Activated CD4-positive, alpha-beta T cell treated with anti-CD3 and anti-CD28 coated beads, Interleukin-10, Interleukin-2, amounts not matched to agents 100 ng/mL and 50 ng/mL, durations not matched to agents 16 hours and 8 hours (primary cell): ENCODE measurements around the gene OIT3.
A peak's percentile ranks its signal among the peaks of the same experiment; 100 is the strongest.
"Not testable (repeated sequence)": the region's sequence is repeated elsewhere in the genome, so short reads cannot be mapped to it uniquely, and the experiment has no call there.

ENCODE experiments used
- DNase-seq: peaks from one replicate; pipeline ENCODE4 v3.0.0-alpha.2; 2020

OIT3 gene

DNA sequence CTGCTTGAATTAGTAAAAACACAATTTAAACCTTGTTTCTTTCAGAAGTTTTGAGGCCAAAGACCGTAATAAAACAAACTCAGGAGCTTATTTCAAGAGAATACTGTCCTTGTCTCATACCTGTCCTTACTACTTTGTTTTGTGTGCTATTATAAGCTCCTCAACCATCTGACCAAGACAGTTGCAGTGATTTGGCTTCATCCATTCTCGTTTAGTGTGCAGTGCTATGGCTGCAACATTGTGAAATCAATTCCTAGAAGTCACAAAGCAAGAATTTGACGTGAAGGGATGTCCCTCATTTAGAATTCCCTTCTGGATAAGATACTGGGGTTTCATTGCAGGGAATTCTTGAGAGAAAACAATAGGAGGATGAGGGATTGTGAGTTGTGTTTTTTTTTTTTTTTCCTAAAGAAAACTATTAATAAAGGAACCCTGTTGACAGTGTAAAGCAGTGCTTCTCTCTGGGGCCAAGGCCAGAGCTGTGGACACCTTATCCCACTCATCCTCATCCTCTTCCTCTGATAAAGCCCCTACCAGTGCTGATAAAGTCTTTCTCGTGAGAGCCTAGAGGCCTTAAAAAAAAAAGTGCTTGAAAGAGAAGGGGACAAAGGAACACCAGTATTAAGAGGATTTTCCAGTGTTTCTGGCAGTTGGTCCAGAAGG lies at the start of gene OIT3:
Gene OIT3, plus strand, starts transcription at position 604 of the 663 bp plus-strand sequence. CDS start 60 bp downstream, outside the sequence.
- no peak for DNase-seq

DNA sequence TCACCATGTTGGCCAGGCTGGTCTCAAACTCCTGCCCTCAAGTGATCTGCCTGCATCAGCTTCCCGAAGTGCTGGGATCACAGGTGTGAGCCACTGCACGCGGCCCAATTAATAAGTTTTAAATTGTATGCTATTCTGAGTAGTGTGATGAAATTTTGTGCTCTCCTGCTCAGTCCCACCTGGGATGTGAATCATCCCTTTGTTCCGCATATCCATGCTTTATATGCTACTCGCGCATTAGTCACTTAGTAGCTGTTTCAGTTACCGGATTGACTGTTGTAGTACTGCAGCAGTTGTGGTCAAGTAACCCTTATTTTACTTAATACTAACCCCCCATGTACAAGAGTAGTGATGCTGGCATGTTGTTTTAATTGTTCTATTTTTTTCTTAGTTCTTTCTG lies 47.3 kb upstream of the OIT3 start:
- DNase-seq: peak; percentile 55

DNA sequence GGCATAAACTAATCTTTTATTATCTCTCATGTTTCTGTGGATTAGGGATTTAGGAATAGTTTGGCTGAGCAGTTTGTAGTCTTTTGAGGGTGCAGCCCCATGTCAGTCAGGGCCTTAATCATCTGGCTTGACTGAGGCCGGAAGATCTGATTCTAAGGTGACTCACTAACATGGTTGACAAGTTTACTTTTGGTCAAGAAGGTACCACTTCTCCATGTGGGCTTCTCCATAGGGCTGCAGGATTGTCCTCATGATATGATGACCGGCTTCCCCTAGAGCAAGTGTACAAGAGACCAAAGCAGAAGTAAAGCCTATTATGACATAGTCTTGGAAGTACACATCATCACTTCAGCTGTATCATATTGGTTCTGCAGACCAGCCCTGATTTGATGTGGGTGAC lies 45.9 kb upstream of the OIT3 start:
- DNase-seq: no peak

DNA sequence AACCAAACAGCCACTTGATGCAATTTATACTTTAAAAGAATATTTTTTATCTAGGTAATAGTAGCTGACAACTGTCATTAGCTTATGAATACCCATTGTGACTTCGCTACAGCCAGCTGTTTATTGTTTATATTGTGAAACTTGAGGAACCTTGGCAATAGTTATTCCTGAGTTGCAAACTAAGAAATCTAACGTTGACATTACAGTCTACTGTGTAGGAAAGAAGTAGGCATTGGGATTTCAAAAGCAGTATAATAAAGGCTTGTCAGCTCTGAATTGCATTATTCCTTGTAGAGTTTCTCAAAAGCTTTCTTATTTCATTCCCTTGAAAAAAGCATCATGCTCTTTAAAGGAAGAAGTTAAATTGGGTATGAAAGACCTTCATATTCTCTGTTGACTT lies 42.7 kb upstream of the OIT3 start:
- DNase-seq: no peak

DNA sequence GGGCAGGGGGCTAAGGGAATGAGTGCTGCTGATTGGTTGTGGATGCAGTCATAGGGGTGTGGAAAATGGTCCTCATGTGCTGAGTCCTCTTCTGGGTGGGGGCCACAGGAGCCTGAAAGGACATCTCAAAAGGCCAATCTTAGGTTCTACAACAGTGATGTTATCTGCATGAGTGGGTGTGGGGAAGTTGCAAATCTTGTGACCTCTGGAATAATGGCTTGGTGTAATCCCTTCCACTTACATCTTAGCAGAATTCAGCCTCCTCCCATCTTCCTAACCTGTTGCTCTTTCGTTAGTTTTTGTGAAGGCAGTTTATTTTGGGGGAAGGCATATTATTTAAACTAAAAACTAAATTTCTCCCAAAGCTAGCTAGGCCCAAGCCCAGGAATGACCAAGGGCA lies 42.0 kb upstream of the OIT3 start:
- no peak for DNase-seq

DNA sequence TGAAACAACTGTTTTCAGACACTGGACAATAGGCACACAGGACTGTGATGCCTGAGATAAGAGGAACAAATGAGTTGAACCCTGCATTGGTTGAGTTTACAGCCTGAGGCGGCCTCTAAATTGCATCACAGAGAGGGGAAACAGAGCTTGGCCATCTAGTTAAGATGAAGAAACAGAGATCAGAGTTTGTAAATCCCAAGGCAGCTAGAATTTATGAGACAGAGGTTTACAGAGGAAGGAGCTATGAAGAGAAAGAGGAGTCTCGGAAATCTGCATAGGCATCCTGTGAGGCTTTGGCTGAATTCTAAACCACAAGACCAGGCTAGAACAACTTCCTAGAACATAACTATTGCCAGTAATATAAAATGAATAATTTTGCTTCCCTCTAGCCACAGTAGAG lies 41.0 kb upstream of the OIT3 start:
- no peak for DNase-seq

DNA sequence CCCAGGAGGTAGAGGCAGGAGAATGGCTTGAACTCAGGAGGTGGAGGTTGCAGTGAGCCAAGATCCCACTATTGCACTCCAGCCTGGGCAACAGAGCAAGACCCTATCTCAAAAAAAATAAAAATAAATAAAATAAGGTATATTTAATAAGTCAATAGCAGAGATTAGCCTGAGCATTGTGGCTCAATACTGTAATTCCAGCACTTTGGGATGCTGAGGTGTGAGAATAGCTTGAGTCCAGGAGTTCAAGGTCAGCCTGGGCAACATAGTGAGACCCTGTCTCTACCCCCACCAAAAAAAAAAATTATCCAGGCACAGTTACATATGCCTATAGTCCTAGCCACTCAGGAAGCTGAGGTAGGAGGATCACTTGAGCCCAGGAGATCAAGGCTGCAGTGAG lies 38.4 kb upstream of the OIT3 start:
- DNase-seq: no peak

DNA sequence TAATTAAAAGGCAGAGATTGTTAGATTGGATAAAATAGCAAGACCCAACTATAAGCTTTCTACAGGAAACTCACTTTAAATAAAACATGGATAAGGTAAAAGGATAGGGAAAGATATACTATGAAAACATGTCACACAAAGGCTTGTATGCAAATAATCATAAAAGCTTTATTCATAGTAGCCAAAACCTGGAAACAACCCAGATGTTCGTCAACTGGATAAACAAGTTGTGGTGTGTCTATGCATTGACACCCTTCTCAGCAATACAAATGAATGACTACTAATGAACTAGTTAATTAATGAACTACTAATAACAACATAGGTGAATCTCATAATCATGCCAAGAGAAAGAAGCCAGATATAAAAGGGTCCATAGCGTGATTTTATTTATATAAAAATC lies 37.7 kb upstream of the OIT3 start:
- no peak for DNase-seq

DNA sequence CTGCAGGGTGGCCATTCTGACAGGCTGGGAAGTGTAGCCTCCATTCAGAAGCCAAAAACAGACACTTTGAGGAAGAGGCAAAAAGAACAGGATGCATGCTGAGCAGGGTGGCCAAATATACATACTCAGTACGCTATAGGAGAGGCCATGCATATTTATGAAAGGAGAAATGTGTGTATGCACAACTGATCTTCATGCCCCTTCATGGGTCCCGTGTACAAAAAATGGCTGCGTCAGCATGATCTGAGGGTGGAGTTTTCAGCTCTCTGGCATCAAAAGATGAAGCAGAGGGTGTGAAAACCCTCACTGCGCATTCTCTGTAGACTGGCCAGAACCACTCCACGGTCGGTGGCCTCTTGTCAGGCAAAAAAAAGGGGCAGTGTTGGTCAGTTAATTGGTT lies 35.5 kb upstream of the OIT3 start:
- DNase-seq: no peak

DNA sequence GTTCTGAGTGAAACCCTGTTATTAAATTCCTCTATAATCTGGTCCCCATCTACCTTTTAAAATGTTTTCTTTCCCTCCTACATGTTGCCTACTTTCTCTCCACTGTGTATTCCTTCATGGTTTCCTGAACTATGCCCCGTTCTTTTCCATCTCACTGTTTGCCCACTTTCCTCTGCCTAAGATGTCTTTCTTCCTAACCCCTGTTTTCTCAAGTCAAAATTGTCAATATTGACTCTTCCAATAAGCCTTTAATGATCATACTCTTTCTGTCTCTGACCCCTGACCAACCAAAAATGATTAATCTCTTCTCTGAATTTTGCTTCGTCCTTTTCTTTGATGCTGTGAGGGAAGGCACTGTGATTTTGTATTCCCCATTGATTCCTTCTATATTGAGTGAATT lies 30.6 kb upstream of the OIT3 start:
- no peak for DNase-seq

DNA sequence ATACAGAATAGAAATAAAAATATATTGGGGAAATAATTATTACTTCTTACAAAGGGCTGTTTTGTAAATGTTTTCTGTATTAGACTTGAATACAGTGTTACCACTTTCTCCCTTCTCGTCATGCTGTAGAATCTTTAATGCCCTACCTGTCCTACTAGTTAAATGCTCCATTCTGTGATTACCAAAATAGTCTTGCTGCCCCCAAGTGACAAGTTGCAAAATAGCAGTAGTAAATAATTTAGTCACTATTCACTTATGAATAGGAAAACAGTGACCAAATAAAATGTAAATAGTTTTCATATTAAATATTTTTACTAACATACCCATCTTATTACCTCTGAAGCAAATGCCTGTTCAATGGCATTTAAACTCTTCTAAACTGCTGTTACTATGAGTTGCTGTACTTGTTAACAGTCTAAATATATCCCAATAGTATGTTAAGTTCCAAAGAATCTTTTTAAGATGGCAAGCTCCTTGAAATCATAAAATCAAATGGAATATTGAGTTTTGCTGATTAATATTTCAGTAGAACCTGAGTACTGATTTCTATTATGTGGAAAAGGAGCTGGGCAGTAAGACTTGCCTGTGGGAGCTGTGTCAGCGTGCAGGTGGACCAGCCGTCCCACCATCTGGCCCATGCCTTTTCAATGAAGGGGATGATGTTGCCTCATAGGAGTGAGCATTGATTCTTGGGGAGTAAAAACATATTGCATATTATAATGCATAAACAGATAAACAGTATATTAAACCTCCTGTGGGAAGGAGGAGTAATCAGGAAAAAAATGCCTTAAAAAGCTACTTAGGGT lies 18.1 kb upstream of the OIT3 start:
- DNase-seq: peak; percentile 37

DNA sequence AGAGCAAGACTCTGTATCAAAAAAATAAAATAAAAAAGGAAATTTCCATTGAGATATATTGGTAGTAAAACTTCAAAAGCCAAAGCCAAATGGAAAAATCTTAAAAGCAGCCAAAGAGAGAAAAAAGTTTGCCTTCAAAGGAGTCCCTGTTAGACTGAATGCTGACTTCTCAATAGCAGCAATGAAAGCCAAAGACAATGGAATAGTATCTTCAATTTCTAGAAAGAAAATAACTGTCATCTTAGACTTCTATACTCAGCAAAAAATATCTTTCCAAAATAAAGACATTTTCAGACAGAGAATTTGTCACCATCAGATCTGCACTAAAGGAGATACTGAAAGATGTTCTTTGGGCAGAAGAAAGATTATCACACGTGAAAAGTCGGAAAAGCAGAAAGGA lies 14.3 kb upstream of the OIT3 start:
- DNase-seq: no peak

DNA sequence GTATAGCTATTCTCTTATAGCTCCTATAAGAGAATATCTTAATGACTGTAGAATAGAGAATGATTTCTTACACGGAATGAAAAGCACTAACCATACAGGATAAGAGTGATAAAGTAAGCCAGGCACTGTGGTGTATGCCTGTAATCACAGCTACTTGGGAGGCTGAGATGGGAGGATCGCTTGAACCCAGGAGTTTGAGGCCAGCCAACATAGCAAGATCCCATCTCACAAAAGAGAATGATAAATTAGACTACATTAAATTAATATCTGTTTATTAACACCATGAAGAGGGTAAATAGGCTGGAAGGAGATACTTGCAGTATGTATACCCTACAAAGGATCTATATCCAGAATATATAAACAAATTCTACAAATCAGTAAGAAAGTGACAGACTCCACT lies 12.2 kb upstream of the OIT3 start:
- DNase-seq: no peak

DNA sequence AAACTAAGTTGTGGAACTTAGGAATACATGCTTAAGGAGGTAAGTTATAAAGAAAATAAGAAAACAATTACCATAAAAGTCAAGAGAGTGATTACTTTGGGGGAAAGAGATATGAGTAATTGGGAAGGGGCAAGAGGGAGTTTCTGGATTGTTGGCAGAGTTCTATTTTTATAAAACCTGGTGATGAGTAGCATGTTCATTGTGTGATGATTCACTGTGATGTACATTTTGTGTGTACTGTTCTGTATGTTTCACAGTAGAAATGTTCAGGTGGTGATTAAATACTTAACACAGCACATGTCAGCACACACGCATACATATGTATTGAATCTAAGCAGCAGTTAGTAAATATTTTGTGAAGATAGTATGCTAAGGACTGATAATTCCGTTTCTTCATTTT lies 9.7 kb upstream of the OIT3 start:
- DNase-seq: no peak

DNA sequence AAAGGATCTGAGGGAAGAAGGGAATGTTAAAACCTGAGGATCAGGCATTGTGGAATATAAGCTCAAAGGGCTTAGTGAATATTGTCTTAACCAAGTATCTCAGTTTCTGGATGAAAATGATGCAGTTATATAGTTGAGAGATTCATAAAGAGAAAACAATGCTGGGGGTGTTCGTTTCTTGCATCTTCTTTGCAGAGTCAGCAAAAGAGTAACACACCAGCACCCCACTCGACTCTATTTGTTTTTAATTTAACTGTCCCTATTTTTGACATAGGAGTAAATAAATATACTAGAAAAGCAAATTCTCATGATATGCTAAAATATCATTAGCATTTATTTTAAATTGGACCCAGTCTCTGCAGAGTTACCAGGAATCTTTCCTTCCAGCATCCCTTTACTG lies 7.6 kb upstream of the OIT3 start:
- no peak for DNase-seq

DNA sequence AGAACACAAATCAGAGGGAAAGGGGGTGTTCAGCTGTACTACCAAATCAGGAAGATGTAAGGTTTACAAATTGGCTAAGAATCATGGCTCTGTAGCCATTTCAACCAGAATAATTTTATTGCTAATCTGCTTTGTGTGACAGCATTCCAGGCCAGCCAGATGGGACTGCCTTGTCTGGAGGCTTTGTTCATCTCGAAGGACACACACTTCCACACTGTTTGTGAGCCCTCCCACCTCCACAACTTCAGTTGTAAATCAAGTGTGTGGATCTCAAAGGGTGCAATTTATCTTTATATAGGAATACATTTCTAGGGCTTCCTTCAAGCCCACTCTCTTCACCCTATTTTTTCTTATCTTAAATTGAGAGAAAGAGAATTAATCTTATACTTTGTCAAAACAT lies 6.9 kb upstream of the OIT3 start:
- DNase-seq: no peak

DNA sequence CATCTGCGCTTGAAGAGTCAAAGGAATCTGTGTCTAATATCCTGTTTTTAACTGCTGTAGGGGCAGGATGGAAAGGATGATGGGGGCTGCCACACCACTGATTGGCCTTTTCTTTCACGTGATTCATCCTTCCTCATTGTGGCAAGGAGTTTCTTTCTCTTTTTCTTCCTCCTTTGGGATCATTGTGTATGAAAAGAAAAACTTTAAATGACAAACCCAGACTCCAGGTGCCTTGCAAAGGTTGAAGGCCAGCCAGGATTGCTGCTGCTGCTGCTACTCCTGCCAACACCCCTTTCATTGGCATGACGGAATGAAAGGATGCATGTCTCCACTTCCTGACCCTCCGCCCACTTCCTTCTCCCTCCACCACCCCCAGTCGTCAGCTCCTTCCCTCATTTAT lies 6.5 kb upstream of the OIT3 start:
- DNase-seq: no peak

DNA sequence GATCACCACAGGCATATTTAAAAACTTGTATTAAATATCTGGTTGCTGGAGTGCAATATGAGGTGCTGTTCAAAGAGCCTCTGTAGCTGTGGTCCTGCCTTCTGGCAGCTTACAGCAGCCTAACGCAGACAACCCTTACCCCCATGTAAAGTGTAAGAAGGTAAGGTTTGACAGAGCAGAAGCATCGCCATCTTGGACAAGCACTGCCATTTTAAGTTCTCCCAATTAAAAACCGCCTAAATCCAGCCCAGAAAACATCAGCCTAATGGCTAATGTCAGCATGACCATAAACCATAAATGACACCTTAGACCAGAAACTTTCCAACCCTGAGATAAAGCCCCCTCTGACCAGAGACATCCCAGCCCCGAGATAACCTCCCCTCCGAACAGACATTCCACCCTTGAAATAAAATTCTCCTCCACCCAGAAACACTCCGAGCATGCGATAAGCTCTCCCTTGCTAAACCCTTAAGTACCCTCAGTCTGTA lies 5.3 kb upstream of the OIT3 start:
- no peak for DNase-seq

DNA sequence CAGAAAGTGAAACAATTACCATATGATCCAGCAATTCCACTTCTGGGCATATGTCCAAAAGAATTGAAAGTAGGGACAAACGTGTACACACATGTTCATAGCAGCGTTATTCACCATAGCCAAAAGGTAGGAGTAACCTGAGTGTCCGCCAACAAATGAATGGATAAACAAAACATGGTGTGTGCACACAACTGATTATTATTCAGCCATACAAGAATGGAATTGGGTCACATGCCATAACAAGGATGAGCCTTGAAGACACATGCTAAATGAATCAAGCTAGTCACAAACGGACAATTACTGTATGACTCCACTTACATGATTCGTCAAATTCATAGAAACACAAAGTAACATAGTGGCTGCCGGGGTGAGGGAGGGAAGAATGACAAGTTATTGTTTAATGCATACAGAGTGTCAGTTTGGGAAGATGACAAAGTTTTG lies 4.1 kb upstream of the OIT3 start:
- DNase-seq: no peak

DNA sequence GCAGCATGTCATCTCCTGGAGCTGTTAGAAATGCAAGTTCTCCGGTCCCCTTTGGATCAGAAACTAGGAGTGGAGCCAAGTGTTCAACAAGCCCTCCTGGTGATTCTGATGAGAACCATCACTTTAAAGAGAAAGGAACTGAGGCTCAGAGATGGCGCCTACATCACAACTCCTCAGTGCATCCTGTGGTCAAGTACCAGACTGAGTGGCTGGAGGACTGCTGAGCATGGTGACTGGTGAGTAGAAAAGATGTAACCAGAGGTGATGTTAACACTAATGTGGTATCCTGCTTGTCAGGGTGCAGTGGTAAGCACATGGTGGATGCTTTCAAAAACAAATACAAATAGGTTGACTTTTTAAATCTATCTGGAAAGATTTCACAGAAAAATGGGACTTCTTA lies 3.5 kb upstream of the OIT3 start:
- DNase-seq: peak; percentile 4

DNA sequence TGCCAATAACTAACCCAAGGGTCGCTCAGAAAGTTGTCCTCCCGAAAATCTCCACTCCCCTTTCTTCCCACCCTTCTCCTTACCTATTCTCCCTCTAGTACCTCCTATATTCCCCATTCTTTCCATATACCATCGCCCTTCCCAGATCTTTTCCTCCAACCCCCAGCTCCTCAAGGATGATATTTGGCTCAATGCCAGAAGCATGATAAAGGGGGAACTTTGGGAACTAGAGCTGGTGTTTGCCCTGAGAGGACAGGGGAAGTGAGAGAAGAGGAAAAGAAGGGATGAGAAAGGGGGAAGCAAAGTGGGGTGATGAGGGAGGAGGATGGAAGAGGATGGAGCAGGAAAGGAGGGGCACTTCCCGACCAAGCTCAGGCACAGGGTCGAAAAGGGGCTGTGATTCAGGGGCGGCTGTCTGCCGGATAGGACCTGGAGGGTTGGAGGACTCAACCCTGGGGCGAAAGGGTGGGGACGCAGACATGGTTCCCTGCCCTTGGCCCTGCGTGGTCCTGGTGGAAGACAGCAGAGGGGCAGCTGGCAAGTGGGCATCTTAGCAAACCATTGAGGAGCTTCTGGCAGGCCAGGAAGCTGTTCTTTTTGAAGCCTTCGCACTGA lies 1.8 kb downstream of the OIT3 start:
- no peak for DNase-seq

DNA sequence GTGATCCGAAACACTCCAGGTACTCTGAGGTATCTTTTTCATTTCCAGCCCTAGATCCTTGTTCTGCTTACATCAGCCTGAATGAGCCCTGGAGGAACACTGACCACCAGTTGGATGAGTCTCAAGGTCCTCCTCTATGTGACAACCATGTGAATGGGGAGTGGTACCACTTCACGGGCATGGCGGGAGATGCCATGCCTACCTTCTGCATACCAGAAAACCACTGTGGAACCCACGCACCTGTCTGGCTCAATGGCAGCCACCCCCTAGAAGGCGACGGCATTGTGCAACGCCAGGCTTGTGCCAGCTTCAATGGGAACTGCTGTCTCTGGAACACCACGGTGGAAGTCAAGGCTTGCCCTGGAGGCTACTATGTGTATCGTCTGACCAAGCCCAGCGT lies 5.1 kb downstream of the OIT3 start:
- DNase-seq: no peak

DNA sequence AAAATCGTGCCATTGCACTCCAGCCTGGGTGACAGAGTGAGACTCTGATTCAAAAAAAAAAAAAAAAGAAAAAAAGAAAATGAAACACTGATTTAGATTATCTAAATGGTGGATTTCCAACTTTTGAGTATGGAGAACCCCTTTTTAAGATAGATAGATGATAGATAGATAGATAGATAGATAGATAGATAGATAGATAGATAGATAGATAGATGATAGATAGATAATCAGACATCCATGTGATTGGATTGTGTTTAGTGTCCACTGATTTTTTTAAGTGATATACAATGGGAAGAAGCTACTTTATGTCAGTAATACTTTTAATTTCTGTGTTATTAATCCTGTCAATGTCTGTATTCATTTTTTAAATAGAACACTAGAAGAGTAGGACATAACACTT lies 6.0 kb downstream of the OIT3 start:
- DNase-seq: no peak

DNA sequence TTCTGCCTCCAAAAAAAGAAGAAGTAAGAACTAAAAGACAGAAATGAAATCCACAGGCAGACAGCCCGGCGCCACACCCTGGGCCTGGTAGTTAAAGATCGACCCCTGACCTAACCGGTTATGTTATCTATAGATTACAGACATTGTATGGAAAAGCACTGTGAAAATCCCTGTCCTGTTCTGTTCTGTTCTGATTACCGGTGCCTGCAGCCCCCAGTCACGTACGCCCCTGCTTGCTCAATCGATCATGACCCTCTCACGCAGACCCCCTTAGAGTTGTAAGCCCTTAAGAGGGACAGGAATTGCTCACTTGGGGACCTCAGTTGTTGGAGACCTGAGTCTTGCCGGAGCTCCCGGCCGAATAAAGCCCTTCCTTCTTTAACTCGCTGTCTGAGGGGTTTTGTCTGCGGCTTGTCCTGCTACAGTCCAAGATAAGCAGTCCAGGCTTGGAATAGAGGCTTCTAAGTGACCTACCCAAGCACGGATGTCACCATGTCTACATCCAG lies 10.5 kb downstream of the OIT3 start:
- not testable (repeated sequence) for DNase-seq
